Mesenchymal stem cell (in vitro differentiated cells and primary cell): ENCODE results near the gene ATP8B1.
A peak's percentile ranks its signal among the peaks of the same experiment; 100 is the strongest.

ENCODE experiments used
- DNase-seq: peaks from one replicate; pipeline ENCODE4 v3.0.0-alpha.2; 2013
- H2AFZ ChIP-seq: one replicate; pipeline ENCODE4 v1.6.1; 2013; ENCODE audit warnings: low read depth, mild to moderate bottlenecking, control low read depth, inconsistent platforms, low read length, moderate library complexity
- H2AK5ac ChIP-seq: 2 replicates; pipeline ENCODE4 v1.6.1; 2013; ENCODE audit warnings: low read length, moderate library complexity, mild to moderate bottlenecking, inconsistent platforms; ENCODE audit not compliant: severe bottlenecking
- H2BK120ac ChIP-seq: one replicate; pipeline ENCODE4 v1.6.1; 2013; ENCODE audit warnings: low read depth, mild to moderate bottlenecking, inconsistent platforms, low read length, moderate library complexity
- H2BK12ac ChIP-seq, 2 experiments: one replicate each; pipeline ENCODE4 v1.6.1; 2013; ENCODE audit warnings: inconsistent platforms in 2 of 2, low read length in 2 of 2, mild to moderate bottlenecking in 2 of 2, moderate library complexity in 2 of 2, control low read depth in 1 of 2
- H2BK15ac ChIP-seq: one replicate; pipeline ENCODE4 v1.6.1; 2013; ENCODE audit warnings: mild to moderate bottlenecking, low read depth, inconsistent platforms; ENCODE audit not compliant: poor library complexity, severe bottlenecking
- H2BK5ac ChIP-seq: 2 replicates; pipeline ENCODE4 v1.6.1; 2013; ENCODE audit warnings: low read depth, mild to moderate bottlenecking, low read length, control low read depth, inconsistent platforms; ENCODE audit not compliant: poor library complexity, severe bottlenecking
- H3K14ac ChIP-seq, 2 experiments: one replicate each; pipeline ENCODE4 v1.6.1; 2013; ENCODE audit warnings: inconsistent platforms in 2 of 2, low read length in 2 of 2, control low read depth in 1 of 2, mild to moderate bottlenecking in 1 of 2, moderate library complexity in 1 of 2
- H3K18ac ChIP-seq, 2 experiments: one replicate each; pipeline ENCODE4 v1.6.1; 2013; ENCODE audit warnings: inconsistent platforms in 2 of 2, low read length in 2 of 2, control low read depth in 1 of 2, low read depth in 1 of 2, mild to moderate bottlenecking in 1 of 2
- H3K23ac ChIP-seq, 2 experiments: one replicate each; pipeline ENCODE4 v1.6.1; 2013; ENCODE audit warnings: inconsistent platforms in 2 of 2, low read length in 2 of 2, mild to moderate bottlenecking in 2 of 2, moderate library complexity in 2 of 2, control low read depth in 1 of 2
- H3K27ac ChIP-seq: 2 replicates; pipeline ENCODE4 v1.5.1; 2013; ENCODE audit warnings: mild to moderate bottlenecking, moderate library complexity, low read length, control low read depth, inconsistent platforms; ENCODE audit not compliant: poor library complexity, severe bottlenecking
- H3K27me3 ChIP-seq, 2 experiments: 2 replicates each; pipeline versions ENCODE4 v1.6.1 to v1.7.0; 2013; ENCODE audit warnings: low read length in 2 of 2, mild to moderate bottlenecking in 2 of 2, moderate library complexity in 2 of 2, control low read depth in 1 of 2, inconsistent platforms in 1 of 2; ENCODE audit not compliant: control insufficient read depth in 1 of 2, insufficient read depth in 1 of 2
- H3K36me3 ChIP-seq, 2 experiments: 2 replicates each; pipeline versions ENCODE4 v1.6.1 to v1.7.0; 2013; ENCODE audit warnings: low read length in 2 of 2, control low read depth in 1 of 2, inconsistent platforms in 1 of 2, low read depth in 1 of 2, mild to moderate bottlenecking in 1 of 2; ENCODE audit not compliant: insufficient read depth in 2 of 2, control insufficient read depth in 1 of 2
- H3K4ac ChIP-seq, 2 experiments: one replicate each; pipeline ENCODE4 v1.6.1; 2013; ENCODE audit warnings: inconsistent platforms in 2 of 2, low read length in 2 of 2, mild to moderate bottlenecking in 2 of 2, moderate library complexity in 2 of 2, control low read depth in 1 of 2, low read depth in 1 of 2
- H3K4me1 ChIP-seq: 2 replicates; pipeline ENCODE4 v1.6.1; 2013; ENCODE audit warnings: low read depth, low read length, control low read depth; ENCODE audit not compliant: control insufficient read depth, insufficient read depth
- H3K4me2 ChIP-seq: 2 replicates; pipeline ENCODE4 v1.6.1; 2013; ENCODE audit warnings: low read length, mild to moderate bottlenecking, inconsistent platforms; ENCODE audit not compliant: poor library complexity, severe bottlenecking
- H3K4me3 ChIP-seq, 2 experiments: 2 replicates each; pipeline versions ENCODE4 v1.5.1 to v1.7.0; 2013; ENCODE audit warnings: low read length in 2 of 2, mild to moderate bottlenecking in 2 of 2, control low read depth in 1 of 2, low read depth in 1 of 2; ENCODE audit not compliant: insufficient read depth in 1 of 2
- H3K79me1 ChIP-seq: replicated peaks from 2 replicates; pipeline ENCODE4 v1.6.1; 2013; ENCODE audit warnings: mild to moderate bottlenecking, control low read depth, low read length, inconsistent platforms; ENCODE audit not compliant: poor library complexity, severe bottlenecking
- H3K9ac ChIP-seq: 2 replicates; pipeline ENCODE4 v1.7.0; 2013; ENCODE audit warnings: mild to moderate bottlenecking, low read length, moderate library complexity
- H3K9me3 ChIP-seq: 2 replicates; pipeline ENCODE4 v1.7.0; 2013; ENCODE audit warnings: mild to moderate bottlenecking, low read length; ENCODE audit not compliant: control insufficient read depth
- H4K8ac ChIP-seq: one replicate; pipeline ENCODE4 v1.6.1; 2013; ENCODE audit warnings: inconsistent platforms, mild to moderate bottlenecking, low read length, moderate library complexity
- H4K91ac ChIP-seq: one replicate; pipeline ENCODE4 v1.6.1; 2013; ENCODE audit warnings: mild to moderate bottlenecking, low read length, inconsistent platforms
- WGBS: methylation state at CpG from one replicate; pipeline ENCODE4 v1.1.7; 2013; ENCODE audit warnings: mixed read lengths; 5-methylcytosine and 5-hydroxymethylcytosine counted together

The ATP8B1 gene

DNA sequence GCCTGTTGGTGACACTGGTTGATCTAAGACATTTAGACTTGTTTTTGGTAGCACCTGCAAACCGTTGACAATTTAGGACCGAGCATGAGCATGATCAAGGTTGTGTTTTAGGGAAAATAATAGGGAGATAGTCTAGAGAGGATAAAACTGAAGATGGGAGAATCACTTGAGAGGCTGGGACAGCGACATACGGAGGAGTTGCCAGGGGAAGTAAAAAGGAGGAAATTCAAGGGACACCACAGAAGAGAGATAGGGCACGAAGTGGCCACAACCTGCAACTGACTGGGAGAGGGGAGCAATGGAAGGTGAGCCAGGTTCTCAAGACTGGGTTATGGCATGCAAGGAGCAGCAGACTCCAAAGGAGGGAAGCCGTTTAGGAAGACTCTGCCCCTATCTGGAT, 1.4 kb upstream of the ATP8B1 start:
- Histone ChIP-seq H3K9ac (no peak overlapping the region), H3K79me1 (peaks cover 2% of the 10 kb centered on the region), H3K36me3 (peaks cover 0 to 2% of the 10 kb centered on the region in 2 experiments), H2BK5ac (no peak overlapping the region), H4K91ac (no peak overlapping the region), H3K27me3 (no peaks in the 10 kb centered on the region), H2AFZ (no peak overlapping the region), H3K9me3 (no peaks in the 10 kb centered on the region), H3K4me3 (peak overlapping the region in 1 of 2 experiments; percentile 98), H2BK120ac (no peak overlapping the region), H2BK12ac (no peak overlapping the region), H3K23ac (no peak overlapping the region), H2BK15ac (no peak overlapping the region), H2AK5ac (no peak overlapping the region), H3K27ac (no peak overlapping the region), H3K4me2 (no peak overlapping the region), H4K8ac (no peak overlapping the region), H3K4ac (no peak overlapping the region), H3K4me1 (peaks cover 10% of the 10 kb centered on the region), H3K14ac (no peak overlapping the region), H3K18ac (no peak overlapping the region)
- DNase-seq, result no peak
- WGBS, result 89% methylated on average over 6 of the region's 6 CpGs

DNA sequence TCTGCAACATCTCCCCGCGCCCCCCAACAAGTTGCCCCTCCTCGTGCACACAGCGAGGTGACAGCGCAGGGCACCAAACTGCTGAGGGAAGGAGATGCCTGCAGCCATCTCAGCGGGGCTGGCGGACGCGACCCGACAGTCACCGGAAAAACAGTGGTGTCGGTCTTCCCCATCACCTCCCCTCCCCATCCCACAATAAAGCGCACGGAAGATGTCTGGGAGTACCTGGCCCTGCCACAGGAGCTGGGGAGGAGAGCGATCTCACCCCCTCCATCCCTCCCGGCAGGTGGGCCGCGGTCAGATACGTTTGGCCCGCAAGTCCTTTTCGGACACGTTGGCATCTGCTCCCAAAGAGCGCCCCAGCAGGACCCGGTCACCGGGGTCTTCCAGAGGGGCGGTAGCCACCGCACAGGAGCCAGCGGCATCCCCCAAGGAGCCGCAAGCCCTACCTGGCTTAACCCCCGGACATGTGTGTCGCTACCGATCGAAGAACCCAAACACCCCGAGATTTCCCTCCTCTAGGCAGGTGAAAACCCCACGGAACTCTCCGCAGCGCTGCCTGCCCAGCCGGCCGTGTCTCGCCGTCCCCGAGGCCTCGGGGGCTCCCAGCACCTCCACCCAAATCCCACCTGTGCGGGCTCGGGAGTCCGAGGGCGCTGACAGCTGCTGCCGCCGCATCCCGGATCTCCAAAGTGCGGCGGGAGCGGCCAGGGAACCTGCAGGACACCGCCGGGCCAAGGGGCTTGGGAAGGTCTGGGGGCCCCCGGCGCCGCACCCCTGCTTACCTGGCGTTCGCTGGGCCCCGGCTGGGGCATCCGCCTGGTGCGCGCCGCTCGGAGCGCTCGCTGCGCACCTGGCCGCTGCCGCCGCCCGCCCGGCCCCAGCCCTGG, 657 bp downstream of the ATP8B1 start:
- Histone ChIP-seq H3K14ac (peak overlapping the region in 1 of 2 experiments; percentile 73), H3K27ac (no peak overlapping the region), H3K9me3 (no peaks in the 10 kb centered on the region), H3K79me1 (peaks cover 4% of the 10 kb centered on the region), H3K4me3 (peak overlapping the region; percentile 70 to 98), H4K8ac (peak overlapping the region; percentile 42), H3K4me2 (peak overlapping the region; percentile 85), H2BK12ac (peak overlapping the region in 1 of 2 experiments; percentile 79), H2BK15ac (peak overlapping the region; percentile 54), H2AK5ac (no peak overlapping the region), H3K18ac (peak overlapping the region; percentile 73 to 94), H3K9ac (peak overlapping the region; percentile 92), H3K4ac (peak overlapping the region; percentile 40 to 54), H3K27me3 (no peaks in the 10 kb centered on the region), H4K91ac (no peak overlapping the region), H3K23ac (peak overlapping the region in 1 of 2 experiments; percentile 57), H2BK120ac (peak overlapping the region; percentile 21), H2BK5ac (no peak overlapping the region), H3K36me3 (peaks cover 0 to 2% of the 10 kb centered on the region in 2 experiments), H3K4me1 (peaks cover 12% of the 10 kb centered on the region), H2AFZ (peak overlapping the region; percentile 36)
- WGBS, result under 1% methylated on average over 58 of the region's 74 CpGs
- no peak for DNase-seq

DNA sequence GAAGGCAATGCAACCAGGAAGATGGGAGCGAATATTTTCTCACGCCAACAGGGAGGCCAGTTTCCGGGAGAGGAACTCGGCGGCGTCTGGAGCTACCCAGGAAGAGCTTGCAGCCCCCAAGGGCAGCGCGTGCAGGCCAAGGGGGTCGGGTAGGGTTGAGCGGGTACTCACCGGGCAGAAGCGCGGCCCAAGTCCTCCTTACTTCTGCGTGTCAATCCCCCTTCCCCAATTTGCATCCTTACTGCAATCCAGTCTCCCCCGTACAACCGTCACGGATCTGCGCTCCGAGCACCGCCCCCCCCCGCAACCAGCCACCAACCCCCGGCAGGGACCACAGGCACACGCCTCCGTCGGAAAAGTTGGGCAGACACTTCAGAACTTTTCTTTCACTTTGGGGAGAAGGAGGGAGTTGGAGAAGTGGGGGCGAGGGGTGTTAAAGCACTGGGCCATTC, 1.3 kb downstream of the ATP8B1 start:
- H3K9ac ChIP-seq, result peak overlapping the region; percentile 92
- no peak overlapping the region for H2AK5ac ChIP-seq
- no peak overlapping the region for H4K91ac ChIP-seq
- H3K4ac ChIP-seq, result no peak overlapping the region
- 1% methylated on average over 14 of the region's 26 CpGs for WGBS
- H3K36me3 ChIP-seq, result peaks cover 0 to 5% of the 10 kb centered on the region in 2 experiments
- peak; percentile 56 for DNase-seq
- H2AFZ ChIP-seq, result peak overlapping the region; percentile 90
- peaks cover 4% of the 10 kb centered on the region for H3K79me1 ChIP-seq
- H3K27ac ChIP-seq, result peak overlapping the region; percentile 21
- H2BK5ac ChIP-seq, result no peak overlapping the region
- H2BK12ac ChIP-seq, result peak overlapping the region in 1 of 2 experiments; percentile 54
- H4K8ac ChIP-seq, result peak overlapping the region; percentile 96
- peak overlapping the region; percentile 85 for H3K4me2 ChIP-seq
- H3K14ac ChIP-seq, result peak overlapping the region; percentile 18 to 77
- H3K23ac ChIP-seq, result peak overlapping the region in 1 of 2 experiments; percentile 57
- H3K18ac ChIP-seq, result peak overlapping the region; percentile 73 to 94
- no peaks in the 10 kb centered on the region for H3K9me3 ChIP-seq
- H2BK15ac ChIP-seq, result peak overlapping the region; percentile 15
- H2BK120ac ChIP-seq, result no peak overlapping the region
- peak overlapping the region; percentile 70 to 98 for H3K4me3 ChIP-seq
- no peaks in the 10 kb centered on the region for H3K27me3 ChIP-seq
- peaks cover 14% of the 10 kb centered on the region for H3K4me1 ChIP-seq

DNA sequence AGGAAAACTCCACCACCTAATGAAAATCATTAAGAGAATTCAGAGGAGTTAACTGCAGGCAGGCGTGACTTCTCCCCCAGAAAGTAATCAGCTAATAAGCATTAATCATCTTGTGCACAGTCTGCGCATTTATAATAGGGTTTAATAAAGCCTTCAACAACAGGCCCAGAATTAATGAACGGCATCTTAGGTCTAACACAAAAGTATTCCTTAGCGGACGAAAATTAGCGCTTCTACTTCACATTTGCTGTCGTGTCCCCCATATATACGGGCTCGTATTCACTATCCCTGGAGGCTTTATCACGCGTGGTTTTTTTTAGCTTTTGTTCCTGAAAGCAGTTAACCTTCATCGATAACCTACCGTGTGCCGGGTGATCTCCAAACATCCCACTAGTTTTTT, 1.8 kb downstream of the ATP8B1 start:
- Histone ChIP-seq H3K4me1 (peaks cover 14% of the 10 kb centered on the region), H3K4ac (no peak overlapping the region), H3K14ac (no peak overlapping the region), H3K4me3 (peak overlapping the region; percentile 70 to 98), H2BK120ac (no peak overlapping the region), H4K91ac (no peak overlapping the region), H4K8ac (no peak overlapping the region), H2BK15ac (no peak overlapping the region), H3K9ac (peak overlapping the region; percentile 92), H2AFZ (no peak overlapping the region), H2AK5ac (no peak overlapping the region), H2BK5ac (no peak overlapping the region), H3K23ac (no peak overlapping the region), H2BK12ac (no peak overlapping the region), H3K27me3 (no peaks in the 10 kb centered on the region), H3K4me2 (peak overlapping the region; percentile 85), H3K79me1 (peaks cover 4% of the 10 kb centered on the region), H3K9me3 (no peaks in the 10 kb centered on the region), H3K27ac (peak overlapping the region; percentile 21), H3K18ac (peak overlapping the region in 1 of 2 experiments; percentile 73), H3K36me3 (peaks cover 0 to 5% of the 10 kb centered on the region in 2 experiments)
- 51% methylated on average over 12 of the region's 14 CpGs for whole genome bisulfite sequencing
- DNase-seq, result no peak
